Thyroid gland (tissue), 4 donors: ENCODE data around the gene CPB2. TPM values are rescaled to one million over a fixed set of nuclear protein-coding genes. Genes with fewer than 3 reads are reported as not detected.

Source experiments
- DNase-seq, 2 donors: peaks; one replicate each; pipeline ENCODE4 v3.0.0-alpha.2; 2019
- H3K27ac ChIP-seq, 3 donors: fragments of 200-600 bp; sonication (generic); 1 replicate in 2 of 3; 2 replicates in 1 of 3; pipeline ENCODE4 v1.5.1; 2016 to 2019; ENCODE audit warnings: mild to moderate bottlenecking in 1 of 3, moderate library complexity in 1 of 3
- H3K27me3 ChIP-seq: fragments of 200-600 bp; sonication (generic); one replicate; pipeline ENCODE4 v1.5.1; 2019
- H3K36me3 ChIP-seq, 2 donors: fragments of 200-600 bp; sonication (generic); one replicate each; pipeline ENCODE4 v1.5.1; 2016 to 2019
- H3K4me1 ChIP-seq, 2 donors: fragments of 200-600 bp; sonication (generic); one replicate each; pipeline ENCODE4 v1.5.1; 2017 to 2019
- H3K4me3 ChIP-seq, 3 donors: fragments of 200-600 bp; sonication (generic); replicated peaks in 1 of 3; 1 replicate in 2 of 3; 2 replicates in 1 of 3; pipeline ENCODE4 v1.5.1; 2016; ENCODE audit warnings: mild to moderate bottlenecking in 1 of 3
- H3K9me3 ChIP-seq: fragments of 200-600 bp; sonication (generic); one replicate; pipeline ENCODE4 v1.5.1; 2017
- CTCF ChIP-seq, 6 experiments: fragments of 200-600 bp in 3 of 6; fragments of 450-650 bp in 3 of 6; sonication (generic) in 3 of 6; IDR thresholded peaks; one replicate each; pipeline ENCODE4 v1.5.1; 2016 to 2019; ENCODE audit warnings: antibody characterized with exemption in 6 of 6, mild to moderate bottlenecking in 2 of 6, inconsistent platforms in 1 of 6, moderate library complexity in 1 of 6
- POLR2A ChIP-seq, 2 donors: fragments of 450-650 bp; IDR thresholded peaks; one replicate each; pipeline ENCODE4 v1.6.1; 2017; ENCODE audit warnings: antibody characterized with exemption in 2 of 2, mild to moderate bottlenecking in 2 of 2, moderate library complexity in 1 of 2
- WGBS, 2 donors: methylation state at CpG; one replicate each; pipeline ENCODE4 v1.1.5; 2017; 5-methylcytosine and 5-hydroxymethylcytosine counted together
- intact Hi-C: fragments of 100-400 bp; cut with DNase I; formaldehyde crosslinking; loops from one replicate; pipeline ENCODE4 v1.15.1; 2023
- total RNA-seq, 4 donors: library from RNA; depleted of rRNA; stranded (reverse); fragments of >200 nt; gene quantifications; one replicate each; pipeline ENCODE4 v1.2.3, GENCODE V29; 2016

Gene CPB2
- total RNA-seq, 4 donors from 2014 or later, result 0.67 to 0.83 TPM; not detected in 2

- H3K4me3 ChIP-seq, result no peak overlapping the region
- 88 to 89% methylated on average over 3 of the region's 3 CpGs for WGBS, 2 donors
- no peaks in the 10 kb centered on the region for H3K27me3 ChIP-seq
- no peaks in the 10 kb centered on the region for H3K4me1 ChIP-seq
- no peak overlapping the region for H3K27ac ChIP-seq
- intact Hi-C loops, result no loop called here
- no peaks in the 10 kb centered on the region for H3K36me3 ChIP-seq
- no peaks in the 10 kb centered on the region for H3K9me3 ChIP-seq
- no peak for DNase-seq
- TF ChIP-seq CTCF (IDR thresholded peaks at IDR 0.05) (no peak), POLR2A (IDR thresholded peaks at IDR 0.05) (no peak)
Measured at GRCh38 chr13:46097015-46097414, 7.8 kb downstream of the CPB2 start.

- WGBS, 2 donors, result 88 to 93% methylated on average over 3 of the region's 3 CpGs
- no peak overlapping the region for H3K4me3 ChIP-seq
- no peak for DNase-seq
- TF ChIP-seq POLR2A (IDR thresholded peaks at IDR 0.05) (no peak), CTCF (IDR thresholded peaks at IDR 0.05) (no peak)
- H3K36me3 ChIP-seq, result no peaks in the 10 kb centered on the region
- no peaks in the 10 kb centered on the region for H3K9me3 ChIP-seq
- intact Hi-C loops, result no loop called here
- H3K4me1 ChIP-seq, result no peaks in the 10 kb centered on the region
- H3K27ac ChIP-seq, result no peak overlapping the region
- no peaks in the 10 kb centered on the region for H3K27me3 ChIP-seq
Measured at GRCh38 chr13:46094478-46094877, 10.4 kb downstream of the CPB2 start.

GRCh38 chr13:46088821-46089562 is 15.8 kb downstream of the CPB2 start:
- Histone ChIP-seq H3K27ac (no peak overlapping the region), H3K9me3 (no peaks in the 10 kb centered on the region), H3K4me3 (no peak overlapping the region), H3K36me3 (no peaks in the 10 kb centered on the region), H3K27me3 (no peaks in the 10 kb centered on the region), H3K4me1 (no peaks in the 10 kb centered on the region)
- TF ChIP-seq POLR2A (IDR thresholded peaks at IDR 0.05) (no peak), CTCF (IDR thresholded peaks at IDR 0.05) (no peak)
- DNase-seq, result no peak
- intact Hi-C loops, result no loop called here
- 74 to 81% methylated on average over 5 of the region's 5 CpGs for WGBS, 2 donors

- no peaks in the 10 kb centered on the region for H3K9me3 ChIP-seq
- intact Hi-C loops, result no loop called here
- H3K36me3 ChIP-seq, result no peaks in the 10 kb centered on the region
- no peaks in the 10 kb centered on the region for H3K27me3 ChIP-seq
- no peak overlapping the region for H3K27ac ChIP-seq
- TF ChIP-seq CTCF (IDR thresholded peaks at IDR 0.05) (no peak), POLR2A (IDR thresholded peaks at IDR 0.05) (no peak)
- no peaks in the 10 kb centered on the region for H3K4me1 ChIP-seq
- H3K4me3 ChIP-seq, result no peak overlapping the region
- DNase-seq, result no peak
Measured at GRCh38 chr13:46087481-46087880, 17.4 kb downstream of the CPB2 start.

- WGBS, 2 donors, result 91 to 94% methylated on average over 8 to 11 of the region's 12 CpGs
- no peak overlapping the region for H3K4me3 ChIP-seq
- no peaks in the 10 kb centered on the region for H3K4me1 ChIP-seq
- no peak overlapping the region for H3K27ac ChIP-seq
- no peaks in the 10 kb centered on the region for H3K27me3 ChIP-seq
- no peak for DNase-seq
- H3K36me3 ChIP-seq, result no peaks in the 10 kb centered on the region
- no peaks in the 10 kb centered on the region for H3K9me3 ChIP-seq
- TF ChIP-seq CTCF (IDR thresholded peaks at IDR 0.05), result no peak
- no peak for TF ChIP-seq POLR2A (IDR thresholded peaks at IDR 0.05)
- intact Hi-C loops, result no loop called here
Measured at GRCh38 chr13:46086985-46087384, 17.8 kb downstream of the CPB2 start.
